Stomach (tissue), 9 donors: ENCODE results near the gene EIF2B2. TPM values are rescaled to one million over a fixed set of nuclear protein-coding genes. Genes with fewer than 3 reads are reported as not detected.

Experiments used
- DNase-seq, 2 donors: peaks; one replicate each; pipeline versions ENCODE4 v3.0.0 to v3.0.0-alpha.2; 2013 to 2019
- H3K27ac ChIP-seq, 5 donors: fragments of 200-600 bp in 4 of 5; sonication (generic) in 4 of 5; one replicate each; pipeline ENCODE4 v1.5.1; 2013 to 2019; ENCODE audit warnings: mild to moderate bottlenecking in 1 of 5, moderate library complexity in 1 of 5
- H3K27me3 ChIP-seq, 3 donors: fragments of 200-600 bp; sonication (generic); one replicate each; pipeline ENCODE4 v1.5.1; 2017 to 2019; ENCODE audit warnings: mixed run types in 1 of 3
- H3K36me3 ChIP-seq, 4 donors: fragments of 200-600 bp; sonication (generic); 1 replicate in 3 of 4; 2 replicates in 1 of 4; pipeline ENCODE4 v1.5.1; 2016 to 2019
- H3K4me1 ChIP-seq, 4 donors: fragments of 200-600 bp; sonication (generic); one replicate each; pipeline ENCODE4 v1.5.1; 2016 to 2019
- H3K4me3 ChIP-seq, 4 donors: fragments of 200-600 bp; sonication (generic) in 3 of 4; one replicate each; pipeline ENCODE4 v1.5.1; 2016 to 2019; ENCODE audit warnings: mild to moderate bottlenecking in 1 of 4
- H3K9me3 ChIP-seq, 4 donors: fragments of 200-600 bp; sonication (generic); one replicate each; pipeline ENCODE4 v1.5.1; 2016 to 2019
- EP300 ChIP-seq: sonication (generic); formaldehyde crosslinking; IDR thresholded peaks from one replicate; pipeline ENCODE4 v1.6.1; 2017; ENCODE audit warnings: antibody characterized with exemption
- POLR2A ChIP-seq, 4 donors: fragments of 450-650 bp; IDR thresholded peaks; one replicate each; pipeline ENCODE4 v1.6.1; 2016; ENCODE audit warnings: antibody characterized with exemption in 4 of 4, control low read depth in 2 of 4, mild to moderate bottlenecking in 1 of 4, moderate library complexity in 1 of 4
- POLR2AphosphoS5 ChIP-seq, 3 donors: sonication (generic); formaldehyde crosslinking; IDR thresholded peaks; one replicate each; pipeline ENCODE4 v1.6.1; 2016; ENCODE audit warnings: antibody characterized with exemption in 3 of 3
- WGBS, 5 donors: extraction: QIAGEN DNeasy Blood & Tissue Kit in 3 of 5; methylation state at CpG; one replicate each; pipeline versions ENCODE4 v1.1.5 to v1.1.7; 2013 to 2018; 5-methylcytosine and 5-hydroxymethylcytosine counted together
- intact Hi-C: fragments of 100-400 bp; cut with DNase I; formaldehyde crosslinking; loops from one replicate; pipeline ENCODE4 v1.15.1; 2023; ENCODE audit warnings: low total_unique reads
- polyA plus RNA-seq, 3 donors: library from polyadenylated mRNA; stranded (reverse); fragments of 200-250 nt; gene quantifications; one replicate each; pipeline ENCODE4 v1.2.3, GENCODE V29; 2013
- total RNA-seq, 5 donors: library from RNA; depleted of rRNA; stranded (reverse); fragments of >200 nt; gene quantifications; one replicate each; pipeline versions ENCODE4 v1.1.0 to v1.2.3, GENCODE V29; 2014 to 2016
- TF ChIP-seq, protein P1 (sequence below), 7 experiments: fragments of 450-650 bp in 4 of 7; fragments of 200-600 bp in 3 of 7; sonication (generic) in 3 of 7; IDR thresholded peaks; one replicate each; pipeline ENCODE4 v1.5.1; 2016 to 2019; ENCODE audit warnings: antibody characterized with exemption in 7 of 7, control low read depth in 2 of 7, mild to moderate bottlenecking in 1 of 7
- donor health status: healthy with polysubstance abuse.
- donor health status: Bipolar disorder and iron deficiency.
- donor health status: healthy.

The EIF2B2 gene
- total and polyA plus RNA-seq, 8 donors: 5.8 to 182 (median 27.7) TPM

GRCh38 chr14:74959596-74960180 is 43.0 kb upstream of the EIF2B2 start:
- Histone ChIP-seq H3K4me3 (no peak overlapping the region), H3K36me3 (no peaks in the 10 kb centered on the region), H3K27ac (no peak overlapping the region), H3K9me3 (no peaks in the 10 kb centered on the region), H3K27me3 (peaks cover 0 to 16% (median 10%) of the 10 kb centered on the region in 3 donors), H3K4me1 (peaks cover 12 to 14% (median 12%) of the 10 kb centered on the region in 4 donors)
- TF ChIP-seq POLR2AphosphoS5 (IDR thresholded peaks at IDR 0.05) (no peak), EP300 (no peak), POLR2A (IDR thresholded peaks at IDR 0.05) (no peak)
- TF ChIP-seq, protein P1, sequence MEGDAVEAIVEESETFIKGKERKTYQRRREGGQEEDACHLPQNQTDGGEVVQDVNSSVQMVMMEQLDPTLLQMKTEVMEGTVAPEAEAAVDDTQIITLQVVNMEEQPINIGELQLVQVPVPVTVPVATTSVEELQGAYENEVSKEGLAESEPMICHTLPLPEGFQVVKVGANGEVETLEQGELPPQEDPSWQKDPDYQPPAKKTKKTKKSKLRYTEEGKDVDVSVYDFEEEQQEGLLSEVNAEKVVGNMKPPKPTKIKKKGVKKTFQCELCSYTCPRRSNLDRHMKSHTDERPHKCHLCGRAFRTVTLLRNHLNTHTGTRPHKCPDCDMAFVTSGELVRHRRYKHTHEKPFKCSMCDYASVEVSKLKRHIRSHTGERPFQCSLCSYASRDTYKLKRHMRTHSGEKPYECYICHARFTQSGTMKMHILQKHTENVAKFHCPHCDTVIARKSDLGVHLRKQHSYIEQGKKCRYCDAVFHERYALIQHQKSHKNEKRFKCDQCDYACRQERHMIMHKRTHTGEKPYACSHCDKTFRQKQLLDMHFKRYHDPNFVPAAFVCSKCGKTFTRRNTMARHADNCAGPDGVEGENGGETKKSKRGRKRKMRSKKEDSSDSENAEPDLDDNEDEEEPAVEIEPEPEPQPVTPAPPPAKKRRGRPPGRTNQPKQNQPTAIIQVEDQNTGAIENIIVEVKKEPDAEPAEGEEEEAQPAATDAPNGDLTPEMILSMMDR (IDR thresholded peaks at IDR 0.05): no peak
- 79 to 90% (median 86%) methylated on average over 5 of the region's 5 CpGs for WGBS, 5 donors
- no peak for DNase-seq
- intact Hi-C loops: loop anchor here (10.0 kb wide), 1 partner anchor 115 kb away; no protein-coding TSS in a partner anchor

DNA sequence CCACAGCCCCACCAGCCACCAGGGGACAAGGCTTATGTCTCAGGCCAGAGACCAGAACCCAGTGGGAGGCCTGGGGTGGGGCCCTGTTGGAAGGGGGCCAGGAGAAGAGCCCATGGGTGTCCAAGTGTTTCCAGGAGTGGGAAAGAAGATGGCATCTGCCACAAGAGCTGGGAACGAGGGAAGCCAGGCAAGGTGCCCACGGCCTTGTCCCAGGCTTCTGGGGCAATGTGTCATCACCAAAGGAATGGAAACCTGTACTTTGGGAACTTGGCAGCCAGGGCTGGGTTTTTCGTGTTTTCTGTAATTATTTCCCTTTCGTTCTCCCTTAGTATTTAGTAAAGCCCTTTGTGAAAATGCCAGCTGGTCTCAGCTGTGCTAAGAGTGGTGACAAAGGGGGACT is 42.0 kb upstream of the EIF2B2 start:
- DNase-seq: no peak
- H3K27me3 ChIP-seq: peaks cover 0 to 5% (median 3%) of the 10 kb centered on the region in 3 donors
- intact Hi-C loops: no loop called here
- no peaks in the 10 kb centered on the region for H3K9me3 ChIP-seq
- no peak for TF ChIP-seq EP300
- TF ChIP-seq, protein P1 (IDR thresholded peaks at IDR 0.05): no peak
- TF ChIP-seq POLR2A (IDR thresholded peaks at IDR 0.05): no peak
- no peak for TF ChIP-seq POLR2AphosphoS5 (IDR thresholded peaks at IDR 0.05)
- 78 to 84% (median 81%) methylated on average over 4 of the region's 4 CpGs for WGBS, 5 donors
- peaks cover 1 to 3% (median 2%) of the 10 kb centered on the region in 4 donors for H3K4me1 ChIP-seq
- H3K36me3 ChIP-seq: no peaks in the 10 kb centered on the region
- no peak overlapping the region for H3K4me3 ChIP-seq
- H3K27ac ChIP-seq: no peak overlapping the region

- Histone ChIP-seq H3K36me3 (no peaks in the 10 kb centered on the region), H3K27me3 (peaks cover 0 to 4% (median 0%) of the 10 kb centered on the region in 3 donors), H3K27ac (no peak overlapping the region), H3K9me3 (no peaks in the 10 kb centered on the region), H3K4me1 (no peaks in the 10 kb centered on the region), H3K4me3 (no peak overlapping the region)
- WGBS, 5 donors: 71 to 85% (median 79%) methylated on average over 5 of the region's 5 CpGs
- intact Hi-C loops: no loop called here
- DNase-seq: no peak
- TF ChIP-seq POLR2A (IDR thresholded peaks at IDR 0.05) (no peak), POLR2AphosphoS5 (IDR thresholded peaks at IDR 0.05) (no peak), EP300 (no peak)
- TF ChIP-seq, protein P1 (IDR thresholded peaks at IDR 0.05): no peak
Measured at GRCh38 chr14:74961238-74961911, 41.3 kb upstream of the EIF2B2 start.

DNA sequence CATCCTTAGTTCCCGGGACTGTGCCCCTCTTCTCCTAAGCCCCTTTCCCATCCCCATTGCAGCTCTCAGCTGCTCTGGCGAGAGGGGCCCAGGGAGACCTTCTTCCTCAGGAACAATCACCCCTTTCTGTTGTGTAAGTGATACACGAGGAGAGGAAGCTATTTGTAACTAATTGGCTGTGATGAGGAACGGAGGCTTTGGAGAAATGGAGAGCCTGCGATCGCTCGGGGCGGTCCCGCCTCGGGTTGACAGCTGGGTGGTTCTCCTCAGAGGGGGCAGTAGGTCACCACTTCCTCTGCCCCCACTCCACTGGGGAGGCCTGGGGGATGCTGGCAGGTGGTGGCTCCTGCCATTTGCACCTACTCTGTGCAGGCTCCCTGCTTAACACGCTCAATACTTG is 40.7 kb upstream of the EIF2B2 start:
- no peak overlapping the region for H3K27ac ChIP-seq
- WGBS, 5 donors: 66 to 81% (median 76%) methylated on average over 11 of the region's 11 CpGs
- intact Hi-C loops: no loop called here
- no peak for TF ChIP-seq POLR2AphosphoS5 (IDR thresholded peaks at IDR 0.05)
- no peak for TF ChIP-seq EP300
- TF ChIP-seq, protein P1 (IDR thresholded peaks at IDR 0.05): no peak
- TF ChIP-seq POLR2A (IDR thresholded peaks at IDR 0.05): no peak
- H3K4me1 ChIP-seq: no peaks in the 10 kb centered on the region
- DNase-seq: no peak
- peaks cover 0 to 4% (median 0%) of the 10 kb centered on the region in 3 donors for H3K27me3 ChIP-seq
- H3K9me3 ChIP-seq: no peaks in the 10 kb centered on the region
- no peak overlapping the region for H3K4me3 ChIP-seq
- no peaks in the 10 kb centered on the region for H3K36me3 ChIP-seq
